NCI-H1694 treated with DMSO at 0.1 percent for 48 hours (cell line): Measurements from ENCODE around the gene ONECUT2.
A peak's percentile ranks its signal among the peaks of the same experiment; 100 is the strongest.

Experiments used
- DNase-seq: peaks from one replicate; lab custom pipeline; 2025; lab: John Stamatoyannopoulos, UW

Gene ONECUT2

DNA sequence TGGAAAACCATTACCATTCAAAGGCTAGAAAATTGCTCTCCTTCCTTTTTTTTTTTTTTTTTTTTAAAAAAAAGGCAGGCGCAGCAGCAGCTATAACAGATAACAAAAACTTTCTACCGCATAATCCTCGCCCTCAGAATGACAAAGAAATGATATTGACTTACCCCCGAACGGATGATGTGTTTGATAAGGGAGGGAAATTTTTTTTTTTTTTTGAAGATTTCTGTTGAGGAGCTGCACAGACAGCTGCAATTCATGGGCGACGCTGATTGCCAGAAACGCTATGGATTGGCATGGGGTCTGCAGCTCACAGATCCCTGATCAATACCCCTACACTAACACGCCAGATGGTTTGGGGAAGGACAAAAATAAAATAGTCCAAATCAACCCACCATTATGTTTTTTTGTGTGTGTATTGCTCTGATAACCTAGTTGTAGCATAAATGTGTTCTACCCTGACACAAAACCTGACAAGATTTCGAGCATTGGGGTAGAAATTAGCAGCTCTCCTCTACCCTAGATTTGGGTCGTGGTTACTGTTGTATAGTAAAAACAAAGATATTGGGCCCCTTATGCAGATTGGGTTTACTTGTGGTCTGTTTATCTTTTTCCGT is 3.6 kb upstream of the ONECUT2 start:
- DNase-seq, result no peak

- DNase-seq, result no peak
Observed at GRCh38 chr18:57432140-57432539, 3.0 kb upstream of the ONECUT2 start.

- no peak for DNase-seq
Observed at GRCh38 chr18:57432751-57433400, 2.3 kb upstream of the ONECUT2 start.

DNA sequence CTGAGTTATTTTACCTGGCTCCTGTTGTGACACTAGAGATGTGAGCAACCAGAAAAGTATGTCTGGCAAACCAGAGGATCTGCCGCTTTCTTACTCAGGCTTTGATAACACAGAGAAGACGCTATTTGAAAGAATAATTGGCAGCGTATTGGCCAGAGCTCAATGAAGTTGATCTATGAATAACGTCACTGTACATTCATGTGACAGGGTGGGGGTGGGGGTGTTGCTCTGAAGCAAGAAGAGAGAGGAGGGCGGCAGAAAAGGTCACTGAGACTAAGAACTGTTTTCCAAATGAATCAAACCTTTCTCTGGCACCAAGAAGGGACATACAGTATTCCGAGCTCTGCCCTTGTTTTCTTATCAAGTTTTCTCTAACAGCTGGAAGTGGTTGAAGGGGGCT is 1.7 kb upstream of the ONECUT2 start:
- DNase-seq, result no peak

GRCh38 chr18:57433934-57434535 is 1.1 kb upstream of the ONECUT2 start:
- no peak for DNase-seq

GRCh38 chr18:57435846-57436190 is 644 bp downstream of the ONECUT2 start:
- DNase-seq, result no peak

GRCh38 chr18:57436191-57436964 is 1.2 kb downstream of the ONECUT2 start:
- DNase-seq, result no peak

DNA sequence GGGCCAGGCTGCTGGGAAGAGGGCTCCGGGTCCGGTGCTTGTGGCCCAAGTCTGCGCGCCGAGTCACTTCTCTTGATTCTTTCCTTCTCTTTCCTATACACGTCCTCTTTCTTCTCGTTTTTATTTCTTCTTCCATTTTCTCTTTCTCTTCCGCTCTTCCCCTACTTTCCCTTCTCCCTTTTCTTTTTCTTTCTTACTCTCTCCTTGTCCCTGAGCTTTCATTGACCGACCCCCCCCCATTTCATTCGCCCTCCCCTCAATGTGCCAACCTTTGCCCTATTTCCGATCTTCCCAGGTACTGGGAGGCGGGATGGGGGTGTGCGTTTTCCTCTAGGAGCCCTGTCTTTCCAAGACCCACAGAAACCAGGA is 1.8 kb downstream of the ONECUT2 start:
- no peak for DNase-seq

DNA sequence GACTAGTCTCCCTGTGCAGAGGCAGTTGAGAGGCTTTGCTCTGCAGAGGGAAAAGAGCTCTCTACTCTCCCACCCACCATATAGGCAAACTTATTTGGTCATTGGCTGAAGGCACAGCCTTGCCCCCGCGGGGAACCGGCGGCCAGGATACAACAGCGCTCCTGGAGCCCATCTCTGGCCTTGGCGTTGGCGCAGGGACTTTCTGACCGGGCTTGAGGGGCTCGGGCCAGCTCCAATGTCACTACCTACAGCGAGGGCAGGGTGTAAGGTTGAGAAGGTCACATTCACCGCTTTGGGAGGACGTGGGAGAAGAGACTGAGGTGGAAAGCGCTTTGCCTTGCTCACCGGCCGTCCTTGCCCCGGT is 2.2 kb downstream of the ONECUT2 start:
- DNase-seq, result no peak

GRCh38 chr18:57437766-57438671 is 2.8 kb downstream of the ONECUT2 start:
- DNase-seq, result peak; percentile 85

GRCh38 chr18:57438743-57439608 is 3.8 kb downstream of the ONECUT2 start:
- no peak for DNase-seq

- DNase-seq, result no peak
Observed at GRCh38 chr18:57439609-57439968, 4.4 kb downstream of the ONECUT2 start.

DNA sequence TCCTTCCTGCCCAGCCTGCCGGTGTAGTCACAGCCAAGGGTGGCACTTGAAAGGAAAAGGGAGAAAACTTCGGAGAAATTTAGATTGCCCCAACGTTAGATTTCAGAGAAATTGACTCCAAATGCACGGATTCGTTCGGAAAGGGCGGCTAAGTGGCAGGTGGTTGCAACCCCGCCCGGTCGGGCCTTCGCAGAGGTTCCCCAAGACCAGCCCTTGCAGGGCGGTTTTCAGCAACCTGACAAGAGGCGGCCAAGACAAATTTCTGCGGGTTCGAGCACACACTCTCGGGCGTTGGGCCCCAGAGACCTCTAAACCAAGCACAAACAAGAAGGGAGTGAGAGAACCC is 4.8 kb downstream of the ONECUT2 start:
- DNase-seq, result no peak

- DNase-seq, result no peak
Observed at GRCh38 chr18:57440331-57441070, 5.3 kb downstream of the ONECUT2 start.

DNA sequence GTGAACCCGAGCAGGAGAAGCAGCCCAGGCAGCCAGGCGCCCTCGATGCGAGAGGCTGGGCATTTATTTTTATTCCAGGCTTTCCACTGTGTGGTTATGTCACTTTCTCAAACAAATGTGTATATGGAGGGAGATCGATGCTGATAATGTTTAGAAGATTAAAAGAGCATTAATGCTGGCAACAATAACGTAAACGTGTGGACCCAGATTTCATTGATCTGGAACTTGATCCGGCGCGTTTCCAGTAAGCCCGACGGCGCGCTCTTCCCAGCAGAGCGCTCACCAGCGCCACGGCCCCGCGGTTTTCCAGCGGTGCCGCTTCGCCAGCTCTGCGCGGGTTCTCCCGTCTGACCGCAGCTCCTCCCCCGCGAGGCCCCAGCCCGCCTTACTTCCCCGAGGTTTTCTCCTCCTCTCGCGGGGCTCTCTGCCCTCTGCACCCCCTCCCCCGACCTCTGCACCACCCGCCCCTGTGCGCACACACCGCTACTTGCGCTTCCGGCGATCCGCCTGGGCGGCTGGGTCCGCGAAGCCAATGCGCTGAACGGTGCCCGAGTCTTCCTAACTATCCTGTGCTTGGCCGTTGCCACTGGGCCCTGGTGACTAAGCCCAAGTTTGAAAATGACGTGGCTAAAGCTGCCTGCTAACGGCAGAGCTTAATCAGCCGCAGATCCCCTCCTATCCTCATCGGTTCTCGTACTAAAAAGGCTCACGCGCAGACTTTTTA is 6.1 kb downstream of the ONECUT2 start:
- no peak for DNase-seq

DNA sequence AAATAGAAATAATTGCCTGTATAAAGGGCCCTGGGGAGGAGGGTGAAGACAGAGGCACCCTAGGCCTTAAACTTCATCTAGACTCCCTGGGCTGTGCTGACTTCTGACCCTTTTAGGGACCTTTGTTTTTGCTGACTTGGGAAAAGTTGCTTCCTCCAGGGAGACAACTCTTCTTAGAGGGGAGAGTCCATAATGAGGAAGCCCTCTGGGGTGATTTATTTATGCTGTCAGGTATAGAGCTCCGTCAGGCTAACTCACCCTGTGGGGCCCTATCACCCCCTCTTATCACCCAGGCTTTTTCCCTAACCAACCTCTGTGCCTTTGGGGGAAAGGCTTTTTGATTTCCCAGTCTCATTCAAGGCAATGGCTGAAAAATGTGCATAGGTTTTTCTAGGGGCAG is 8.1 kb downstream of the ONECUT2 start:
- DNase-seq, result no peak

DNA sequence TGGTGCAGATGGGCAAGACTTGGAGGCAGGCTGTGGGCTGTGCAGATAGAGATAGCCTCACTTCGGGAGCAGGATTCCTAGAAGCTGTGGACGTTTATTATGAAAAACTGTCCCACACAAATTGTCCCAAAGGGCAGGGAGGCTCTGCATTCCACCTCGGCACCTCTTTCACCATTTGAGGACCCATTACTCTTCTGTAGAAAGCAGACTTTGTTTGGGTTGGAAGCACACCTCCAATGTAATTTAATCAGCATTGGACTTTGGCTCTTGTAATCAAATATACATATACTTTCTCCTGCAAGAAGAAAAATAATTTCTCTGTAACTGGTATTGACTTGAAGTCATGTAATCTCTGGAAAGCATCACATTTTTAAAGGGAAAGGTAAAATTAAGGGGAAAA is 8.5 kb downstream of the ONECUT2 start:
- no peak for DNase-seq

DNA sequence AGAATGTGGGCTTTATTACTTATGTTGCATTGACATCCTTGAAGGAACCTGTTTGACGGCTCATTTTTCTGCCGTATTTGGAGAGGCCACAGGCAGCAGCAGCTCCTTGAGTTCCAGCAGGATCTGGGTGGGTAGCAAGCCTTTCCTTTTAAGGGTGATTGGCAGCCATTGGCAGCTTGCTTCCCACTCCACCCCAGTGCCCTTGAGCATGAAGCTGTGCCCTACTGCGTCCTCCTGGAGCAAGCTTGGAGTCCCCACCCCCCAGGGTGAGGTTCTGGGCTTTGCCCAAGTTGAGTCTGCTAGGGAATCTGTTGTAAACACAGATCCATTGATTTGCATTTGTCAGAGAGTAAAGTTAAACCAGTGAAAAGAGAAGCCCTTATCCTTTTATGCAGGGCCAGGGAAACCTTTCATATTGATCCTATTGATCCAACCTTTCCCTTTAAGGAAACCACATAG is 9.2 kb downstream of the ONECUT2 start:
- DNase-seq, result no peak

- no peak for DNase-seq
Observed at GRCh38 chr18:57445488-57446319, 10.5 kb downstream of the ONECUT2 start.
